ENCODE measurements around the gene USP22.
"Not testable (repeated sequence)": the region's sequence is repeated elsewhere in the genome, so short reads cannot be mapped to it uniquely, and the experiment has no call there.

Gene USP22

DNA sequence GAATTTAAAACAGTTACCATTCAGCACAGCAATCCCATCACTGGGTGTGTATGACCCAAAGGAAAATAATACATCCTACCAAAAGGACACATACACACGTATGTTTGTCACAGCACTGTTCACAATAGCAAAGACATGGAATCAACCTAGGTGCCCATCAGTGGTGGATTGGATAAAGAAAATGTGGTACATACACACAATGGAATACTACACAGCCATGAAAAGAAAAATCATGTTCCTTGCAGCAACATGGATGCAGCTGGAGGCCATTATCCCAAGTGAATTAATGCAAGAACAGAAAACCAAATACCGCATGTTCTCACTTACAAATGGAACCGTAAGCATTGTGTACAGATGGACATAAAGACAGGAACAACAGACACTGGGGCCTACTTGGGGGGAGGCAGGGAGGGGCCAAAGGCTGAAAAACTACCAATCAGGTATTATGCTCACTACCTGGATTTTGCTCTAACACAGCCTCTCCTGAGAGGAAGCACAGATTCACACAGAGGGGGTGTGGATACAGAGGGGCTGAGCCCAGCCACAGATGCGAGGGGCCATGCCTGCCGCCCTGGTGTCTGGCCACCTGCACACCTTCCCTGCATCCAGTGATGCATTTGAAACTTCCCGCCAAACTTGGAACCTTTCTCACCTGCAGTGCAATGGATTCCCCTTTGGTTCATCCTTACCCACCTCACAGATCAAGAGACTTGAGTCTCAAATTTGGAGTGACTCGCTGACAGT, 55.9 kb downstream of the USP22 start:
- DNase-seq = no peak

- DNase-seq = no peak
These were observed 59.5 kb downstream of the USP22 start for GRCh38 chr17:20983359-20983637.

- no peak for DNase-seq
These were observed 60.0 kb downstream of the USP22 start for GRCh38 chr17:20982589-20983358.

- no peak for DNase-seq
These were observed 61.5 kb downstream of the USP22 start for GRCh38 chr17:20981046-20981920.

- no peak for DNase-seq
These were observed 63.1 kb downstream of the USP22 start for GRCh38 chr17:20979792-20980083.

GRCh38 chr17:20979007-20979791, 63.6 kb downstream of the USP22 start:
- not testable (repeated sequence) for DNase-seq

DNA sequence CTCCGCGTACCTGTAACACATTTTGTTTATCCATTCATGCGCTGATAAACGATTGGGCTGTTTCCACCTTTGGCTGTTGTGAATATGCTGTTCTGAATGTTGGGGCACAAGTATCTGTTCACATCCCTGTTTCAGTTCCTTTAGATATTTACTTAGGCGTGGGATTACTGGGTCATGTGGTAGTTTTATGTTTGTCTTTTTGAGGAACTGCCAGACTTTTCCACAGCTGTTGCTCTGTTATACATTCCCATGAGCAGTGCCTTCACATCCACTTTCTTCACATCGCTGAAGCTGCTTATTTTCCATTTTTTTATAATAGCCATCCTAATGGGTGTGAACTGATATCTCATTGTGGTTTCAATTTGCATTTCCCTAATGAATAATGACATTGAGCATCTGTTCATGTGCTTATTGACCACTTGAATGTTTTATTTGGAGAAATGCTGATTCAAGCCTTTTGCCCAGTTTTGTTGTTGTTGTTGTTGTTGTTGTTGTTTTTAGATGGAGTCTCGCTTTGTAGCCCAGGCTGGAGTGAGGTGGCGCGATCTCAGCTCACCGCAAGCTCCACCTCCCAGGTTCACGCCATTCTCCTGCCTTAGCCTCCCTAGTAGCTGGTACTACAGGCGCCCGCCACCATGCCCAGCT, 65.1 kb downstream of the USP22 start:
- DNase-seq = not testable (repeated sequence)

DNA sequence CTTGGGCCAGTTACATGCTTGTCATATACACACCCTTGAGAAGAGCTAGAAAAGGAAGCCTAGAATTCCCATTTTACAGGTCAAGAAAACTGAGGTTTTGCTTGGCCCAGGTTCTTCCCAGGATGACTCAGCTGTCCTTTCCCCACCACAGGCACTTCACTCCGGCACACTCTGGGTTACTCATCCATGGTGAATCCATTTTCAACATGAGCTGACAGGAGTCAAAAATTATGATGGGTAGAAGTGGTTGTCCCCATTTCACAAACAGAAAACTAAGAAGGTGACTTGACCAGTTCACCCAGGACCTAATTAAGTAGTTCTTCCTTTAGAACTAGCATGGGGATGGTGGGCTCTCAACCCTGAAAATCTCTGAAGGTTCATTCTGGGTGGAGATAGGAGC, 67.2 kb downstream of the USP22 start:
- DNase-seq = peak; percentile 44

- DNase-seq = no peak
These were observed 72.5 kb downstream of the USP22 start for GRCh38 chr17:20970329-20970728.

DNA sequence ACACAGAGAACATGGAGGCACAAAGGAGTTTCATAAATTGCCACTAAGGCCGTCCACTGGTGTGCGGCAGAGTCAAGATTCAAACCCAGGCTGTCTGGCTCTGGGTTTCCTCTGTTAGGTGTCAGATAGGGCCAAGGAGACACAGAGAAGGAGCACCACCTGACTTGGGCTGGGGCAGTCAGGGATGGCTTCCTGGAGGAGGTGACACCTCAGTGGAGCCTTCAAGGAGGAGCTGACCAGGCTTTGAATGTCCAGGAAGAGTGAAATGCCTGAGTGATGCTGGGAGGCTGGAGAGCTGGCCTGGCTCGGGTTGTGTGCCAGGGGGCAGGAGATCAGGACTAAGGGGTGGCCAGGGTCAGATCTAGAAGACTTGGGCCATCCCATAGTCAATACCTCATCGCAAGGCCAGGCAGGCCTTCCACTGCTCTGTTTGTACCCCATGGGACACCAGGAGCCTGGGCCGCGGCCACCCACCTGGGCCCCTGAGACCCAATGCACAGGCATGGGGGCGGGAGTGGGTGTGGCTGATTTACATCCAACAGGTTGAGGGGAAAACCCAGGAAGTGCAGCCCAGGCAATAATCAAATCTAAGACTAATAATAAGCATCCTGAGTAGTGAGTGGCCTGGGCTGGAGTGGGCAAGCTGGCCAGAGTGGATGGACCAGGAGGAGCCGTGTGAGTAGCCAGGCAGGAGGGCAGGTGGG, 73.7 kb downstream of the USP22 start:
- DNase-seq = no peak

- peak; percentile 7 for DNase-seq
These were observed 75.0 kb downstream of the USP22 start for GRCh38 chr17:20967776-20968175.

GRCh38 chr17:20966870-20967269, 75.9 kb downstream of the USP22 start:
- DNase-seq = no peak

DNA sequence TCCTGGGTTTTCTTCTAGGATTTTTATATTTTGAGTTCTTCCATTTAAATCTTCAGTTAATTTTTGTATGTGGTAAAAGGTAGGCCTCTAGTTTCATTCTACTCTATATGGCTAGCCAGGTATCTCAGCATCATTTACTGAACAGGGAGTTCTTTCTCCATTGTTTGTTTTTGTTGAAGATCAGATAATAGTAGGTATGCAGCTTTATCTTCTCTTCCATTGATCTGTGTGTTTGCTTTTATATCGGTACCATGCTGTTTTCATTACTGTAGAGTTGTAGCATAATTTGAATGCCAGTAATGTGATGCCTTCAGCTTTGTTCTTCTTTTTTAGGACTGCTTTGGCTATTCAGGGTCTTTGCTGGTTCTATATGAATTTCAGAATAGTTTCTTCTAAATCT, 77.3 kb downstream of the USP22 start:
- no peak for DNase-seq

GRCh38 chr17:20961586-20961985, 81.2 kb downstream of the USP22 start:
- no peak for DNase-seq

GRCh38 chr17:20960871-20961270, 81.9 kb downstream of the USP22 start:
- no peak for DNase-seq

- peak; percentile 66 for DNase-seq
These were observed 87.1 kb downstream of the USP22 start for GRCh38 chr17:20955427-20956323.

- no peak for DNase-seq
These were observed 88.0 kb downstream of the USP22 start for GRCh38 chr17:20954794-20955193.

DNA sequence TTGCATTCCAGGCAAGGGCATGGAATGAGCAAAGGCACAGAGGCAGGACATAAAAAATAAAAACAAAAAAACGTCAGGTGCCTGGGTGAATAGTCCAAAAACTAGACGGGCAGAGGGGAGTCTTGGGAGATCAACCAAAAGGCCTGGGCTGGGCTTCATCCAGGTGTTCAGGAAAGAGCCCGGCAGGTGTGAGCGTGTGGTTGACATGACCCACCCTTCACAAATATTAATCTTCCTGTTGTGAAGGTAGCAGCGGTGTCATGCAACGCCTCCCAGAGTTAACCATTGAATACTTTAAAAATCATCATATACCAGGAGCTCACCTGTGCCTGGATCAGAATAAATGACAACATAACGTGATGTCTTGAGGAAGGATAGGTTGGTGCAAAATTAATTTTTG, 90.6 kb downstream of the USP22 start:
- no peak for DNase-seq
